K562 (cell line): ENCODE data around the gene METTL8. TPM values are rescaled to one million over a fixed set of nuclear protein-coding genes. Genes with fewer than 3 reads are reported as not detected.

Experiments
- ATAC-seq: fragments of 200-7000 bp; cut with Tn5 transposase; 3 replicates; pipeline ENCODE4 v1.9.1; 2020; ENCODE audit warnings: moderate library complexity
- BruUV-seq: library from RNA; stranded (reverse); fragments of 400-500 nt; replicated peaks from 2 replicates; lab custom pipeline; 2021; lab: Mats Ljungman, UMichigan
- CTCF ChIA-PET: fragments of 300-600 bp; formaldehyde crosslinking; extraction: SDS; loops from one replicate; lab custom pipeline; 2021; ENCODE audit warnings: low intra/inter-chr PET ratio; lab: Yijun Ruan, JAX
- POLR2A ChIA-PET: fragments of 300-600, 350-650 bp; sonication (Branson Sonifier 250); formaldehyde crosslinking; extraction: SDS; loops from one replicate; lab custom pipeline; 2021; ENCODE audit warnings: antibody characterized with exemption, inconsistent platforms; lab: Yijun Ruan, JAX
- DNase-seq, 4 experiments: peaks; one replicate each; pipeline versions ENCODE4 v3.0.0 to v3.0.0-alpha.2; 2011 to 2018; ENCODE audit warnings: low spot score in 3 of 4, mixed read lengths in 3 of 4; ENCODE audit errors: extremely low read depth in 1 of 4
- FAIRE-seq: peaks from 2 replicates; lab custom pipeline; 2011; peaks lifted over from hg19 to GRCh38; lab: Jason Lieb, UNC
- H2AFZ ChIP-seq: 2 replicates; pipeline ENCODE4 v1.6.0; 2011; ENCODE audit warnings: low read depth, low read length, control low read depth, inconsistent platforms
- H3K27ac ChIP-seq: fragments of 200-600 bp; 3 replicates; pipeline ENCODE4 v1.8.0; 2011; ENCODE audit warnings: low read depth, mild to moderate bottlenecking, control low read depth, inconsistent platforms, low read length, moderate library complexity, mixed read lengths; ENCODE audit errors: extremely low read depth
- H3K27me3 ChIP-seq, 2 experiments: fragments of 300-600 bp in 1 of 2; 2 replicates in 1 of 2; 3 replicates in 1 of 2; pipeline versions ENCODE4 v1.6.0 to v1.8.0; 2011; ENCODE audit warnings: inconsistent platforms in 2 of 2, low read length in 2 of 2, mild to moderate bottlenecking in 1 of 2, mixed read lengths in 1 of 2, moderate library complexity in 1 of 2; ENCODE audit not compliant: control insufficient read depth in 2 of 2, insufficient read depth in 2 of 2
- H3K36me3 ChIP-seq: fragments of 300-600 bp; 3 replicates; pipeline ENCODE4 v1.8.0; 2011; ENCODE audit warnings: mild to moderate bottlenecking, low read length, inconsistent platforms; ENCODE audit not compliant: control insufficient read depth, insufficient read depth
- H3K4me1 ChIP-seq, 2 experiments: fragments of 200-600 bp in 1 of 2; replicated peaks in 1 of 2; 2 replicates in 1 of 2; 3 replicates in 1 of 2; pipeline versions ENCODE4 v1.5.1 to v1.8.0; 2011; ENCODE audit warnings: inconsistent platforms in 2 of 2, low read length in 2 of 2, mild to moderate bottlenecking in 1 of 2, mixed read lengths in 1 of 2, moderate library complexity in 1 of 2; ENCODE audit not compliant: control insufficient read depth in 2 of 2, insufficient read depth in 2 of 2
- H3K4me2 ChIP-seq: 2 replicates; pipeline ENCODE4 v1.6.1; 2011; ENCODE audit warnings: low read length, control low read depth, inconsistent platforms, mixed read lengths; ENCODE audit not compliant: insufficient read depth
- H3K4me3 ChIP-seq: fragments of 200-600 bp; sonication (generic), shearing (Covaris generic); 2 replicates; pipeline ENCODE4 v1.5.1; 2016; ENCODE audit warnings: control low read depth, inconsistent platforms
- H3K79me2 ChIP-seq: fragments of 200-600 bp; 3 replicates; pipeline ENCODE4 v1.8.0; 2011; ENCODE audit warnings: low read length, inconsistent platforms; ENCODE audit not compliant: control insufficient read depth, insufficient read depth
- H3K9ac ChIP-seq, 2 experiments: 2 replicates each; pipeline versions ENCODE4 v1.6.0 to v1.6.1; 2011; ENCODE audit warnings: low read depth in 2 of 2, low read length in 2 of 2, control low read depth in 1 of 2, inconsistent platforms in 1 of 2, mild to moderate bottlenecking in 1 of 2, mixed read lengths in 1 of 2; ENCODE audit not compliant: insufficient read depth in 1 of 2
- H3K9me1 ChIP-seq: one replicate; pipeline ENCODE4 v1.6.0; 2011; ENCODE audit warnings: inconsistent platforms, mild to moderate bottlenecking, low read length, moderate library complexity; ENCODE audit not compliant: control insufficient read depth, insufficient read depth
- H3K9me3 ChIP-seq: replicated peaks from 2 replicates; pipeline ENCODE4 v1.5.1; 2011; ENCODE audit warnings: low read depth, low read length, inconsistent platforms; ENCODE audit not compliant: control insufficient read depth, insufficient read depth
- H4K20me1 ChIP-seq: replicated peaks from 2 replicates; pipeline ENCODE4 v1.6.1; 2011; ENCODE audit warnings: low read length, inconsistent platforms, mixed read lengths; ENCODE audit not compliant: control insufficient read depth, insufficient read depth
- KAT7 ChIP-seq: sonication (generic); formaldehyde crosslinking; IDR thresholded peaks from 2 replicates; pipeline ENCODE4 v1.8.0; 2022; ENCODE audit warnings: missing genetic modification reagents, mild to moderate bottlenecking, borderline replicate concordance
- WGBS: fragments of 100-300 bp; shearing (Covaris generic); methylation state at CpG from one replicate; pipeline ENCODE4 v1.1.6; 2016; ENCODE audit warnings: low coverage, mixed read lengths; ENCODE audit not compliant: insufficient coverage; ENCODE audit errors: missing lambda C conversion rate; 5-methylcytosine and 5-hydroxymethylcytosine counted together
- in situ Hi-C: fragments of 300-500 bp; cut with MboI; formaldehyde crosslinking; loops from 4 replicates; pipeline ENCODE4 v1.15.0; 2018; ENCODE audit warnings: inconsistent platforms, mixed read lengths
- intact Hi-C: fragments of 100-400 bp; cut with micrococcal nuclease; formaldehyde crosslinking; loops from 2 replicates; pipeline ENCODE4 v1.14.2; 2022
- polyA plus RNA-seq, 8 experiments: library from polyadenylated mRNA; depleted of rRNA in 4 of 8; stranded (reverse) in 5 of 8; unstranded in 3 of 8; fragments of >200 nt; fragmentation: Nextera tagmentation in 2 of 8; fragmentation: Illumina TruSeq in 1 of 8; extraction: Ambion mirVana in 2 of 8; extraction: Trizol in 1 of 8; gene quantifications; 2 replicates each; pipeline versions ENCODE4 v1.2.1 to v1.2.3, GENCODE V29; 2011 to 2014; ENCODE audit warnings: inconsistent platforms in 1 of 8, missing spikeins in 1 of 8
- total RNA-seq, 7 experiments: library from RNA; depleted of rRNA in 6 of 7; stranded (reverse); fragments of >200 nt in 6 of 7; fragmentation: Illumina TruSeq in 2 of 7; extraction: Trizol in 2 of 7; gene quantifications; 2 replicates each; pipeline versions ENCODE4 v1.2.1 to v1.2.3, GENCODE V29; 2011 to 2021; ENCODE audit warnings: low replicate concordance in 1 of 7
- TF ChIP-seq, protein P1 (sequence below), 2 experiments: fragments of 200-800 bp in 1 of 2; sonication (Bioruptor generic) in 1 of 2; sonication (generic) in 1 of 2; formaldehyde crosslinking in 1 of 2; IDR thresholded peaks in 1 of 2; conservative IDR thresholded peaks in 1 of 2; 2 replicates each; pipeline versions ENCODE4 v1.5.0 to v1.6.1; 2016 to 2020; ENCODE audit warnings: missing compliant biosample characterization in 1 of 2, missing genetic modification characterization in 1 of 2, missing genetic modification reagents in 1 of 2

The METTL8 gene
- total and polyA plus RNA-seq, 9 of the 15 experiments (the other 6 are each of a cell fraction or from before 2014, with no cell fraction given): 12.9 to 52.6 (median 33.7) TPM

DNA sequence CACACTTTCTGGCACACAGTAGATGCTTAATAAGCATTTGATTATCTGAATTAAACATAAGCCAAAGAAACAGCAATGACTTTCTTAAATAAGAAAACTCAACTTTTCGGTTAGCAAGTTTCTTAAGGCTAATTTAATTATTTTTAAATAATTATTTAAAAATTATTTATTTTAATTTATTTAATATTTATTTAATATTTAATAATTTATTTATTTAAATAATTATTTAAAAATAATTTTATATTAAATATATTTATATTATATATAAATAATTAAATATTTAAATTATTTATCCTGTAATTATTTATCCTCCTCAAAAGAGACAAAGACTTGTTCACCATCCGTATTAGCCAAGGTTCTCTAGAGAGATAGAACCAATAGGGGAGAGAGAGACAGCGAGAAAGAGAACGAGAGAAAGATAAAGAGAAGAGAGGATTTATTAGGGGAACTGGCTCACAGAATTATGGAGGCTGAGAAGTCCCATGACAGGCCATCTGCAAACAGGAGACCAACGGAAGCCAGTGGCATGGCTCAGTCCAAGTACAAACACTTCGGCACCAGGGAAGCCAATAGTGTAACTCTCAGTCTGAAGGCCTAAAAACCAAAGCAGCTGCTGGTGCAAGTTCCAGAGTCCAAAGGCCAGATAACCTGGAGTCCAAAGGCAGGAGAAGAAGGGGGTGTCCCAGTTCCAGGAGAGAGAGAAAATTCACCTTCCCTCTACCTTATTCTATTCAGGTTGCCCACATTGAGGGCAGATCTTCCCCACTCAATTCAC, 125.3 kb downstream of the METTL8 start:
- H3K4me1 ChIP-seq: no peaks in the 10 kb centered on the region; a peak in 1 of 5 replicates
- BruUV-seq: no TSS peak
- TF ChIP-seq KAT7 (CRISPR knock-in tag): no peak
- TF ChIP-seq, protein P1, sequence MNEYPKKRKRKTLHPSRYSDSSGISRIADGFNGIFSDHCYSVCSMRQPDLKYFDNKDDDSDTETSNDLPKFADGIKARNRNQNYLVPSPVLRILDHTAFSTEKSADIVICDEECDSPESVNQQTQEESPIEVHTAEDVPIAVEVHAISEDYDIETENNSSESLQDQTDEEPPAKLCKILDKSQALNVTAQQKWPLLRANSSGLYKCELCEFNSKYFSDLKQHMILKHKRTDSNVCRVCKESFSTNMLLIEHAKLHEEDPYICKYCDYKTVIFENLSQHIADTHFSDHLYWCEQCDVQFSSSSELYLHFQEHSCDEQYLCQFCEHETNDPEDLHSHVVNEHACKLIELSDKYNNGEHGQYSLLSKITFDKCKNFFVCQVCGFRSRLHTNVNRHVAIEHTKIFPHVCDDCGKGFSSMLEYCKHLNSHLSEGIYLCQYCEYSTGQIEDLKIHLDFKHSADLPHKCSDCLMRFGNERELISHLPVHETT (CRISPR knock-in tag; conservative IDR thresholded peaks at IDR 0.05 in 1 of 2, IDR thresholded peaks at IDR 0.05 in 1 of 2): no peak
- no peaks in the 10 kb centered on the region for H3K9me1 ChIP-seq
- H3K4me2 ChIP-seq: no peak overlapping the region
- no peak for ATAC-seq
- H3K9me3 ChIP-seq: no peaks in the 10 kb centered on the region; the same call in 1 of the 2 replicates
- H3K79me2 ChIP-seq: no peaks in the 10 kb centered on the region
- no peak overlapping the region for H2AFZ ChIP-seq
- intact Hi-C loops: no loop called here
- FAIRE-seq: no peak
- no peak overlapping the region for H3K4me3 ChIP-seq
- POLR2A ChIA-PET: interaction anchor here (0.6 kb wide), 1 partner anchor 236 kb away, joined by 3 read pairs; no protein-coding TSS in a partner anchor
- H3K36me3 ChIP-seq: no peaks in the 10 kb centered on the region
- DNase-seq: no peak
- no peak overlapping the region for H3K9ac ChIP-seq
- H3K27ac ChIP-seq: no peak overlapping the region
- CTCF ChIA-PET: no interaction called here
- H4K20me1 ChIP-seq: no peaks in the 10 kb centered on the region
- no peaks in the 10 kb centered on the region for H3K27me3 ChIP-seq
- 84% methylated on average over 6 of the region's 6 CpGs for WGBS
- in situ Hi-C loops: no loop called here
